PC-3 (cell line): ENCODE results near the gene CYP2C9.

Experiments used
- EZH2 ChIP-seq: fragments of 300-600 bp; sonication (generic); IDR thresholded peaks from one replicate; pipeline ENCODE4 v1.6.1; 2017; ENCODE audit warnings: antibody characterized with exemption, mild to moderate bottlenecking, low read length; ENCODE audit not compliant: unreplicated experiment
- EZH2phosphoT487 ChIP-seq: fragments of 300-600 bp; sonication (generic); IDR thresholded peaks from 2 replicates; pipeline ENCODE4 v1.6.1; 2018; ENCODE audit warnings: mild to moderate bottlenecking, antibody characterized with exemption, low read length, borderline replicate concordance
- TF ChIP-seq, protein P1 (sequence below): fragments of 300-600 bp; sonication (generic); conservative IDR thresholded peaks from 2 replicates; pipeline ENCODE4 v1.5.1; 2017; ENCODE audit warnings: antibody characterized with exemption, low read depth, mild to moderate bottlenecking, low read length

DNA sequence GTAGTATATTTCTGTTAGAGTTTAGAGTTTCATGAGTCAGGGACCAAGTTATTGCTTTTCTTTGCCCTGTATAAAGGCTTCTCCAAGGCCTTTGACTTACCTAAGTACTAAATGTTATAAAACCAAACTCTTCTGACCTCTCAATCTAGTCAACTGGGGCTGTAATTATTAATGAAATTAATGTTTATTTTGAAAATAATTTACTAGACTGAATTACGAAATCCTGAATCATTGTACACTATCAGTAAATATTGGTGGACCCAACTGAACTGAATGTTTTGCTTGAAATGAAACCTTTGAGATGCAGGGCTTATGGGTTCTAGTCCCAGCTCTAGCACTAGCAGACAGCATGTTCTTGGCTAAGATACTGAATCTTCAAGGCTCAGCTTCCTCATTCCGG is 1.7 kb upstream of the CYP2C9 start:
- TF ChIP-seq, protein P1, sequence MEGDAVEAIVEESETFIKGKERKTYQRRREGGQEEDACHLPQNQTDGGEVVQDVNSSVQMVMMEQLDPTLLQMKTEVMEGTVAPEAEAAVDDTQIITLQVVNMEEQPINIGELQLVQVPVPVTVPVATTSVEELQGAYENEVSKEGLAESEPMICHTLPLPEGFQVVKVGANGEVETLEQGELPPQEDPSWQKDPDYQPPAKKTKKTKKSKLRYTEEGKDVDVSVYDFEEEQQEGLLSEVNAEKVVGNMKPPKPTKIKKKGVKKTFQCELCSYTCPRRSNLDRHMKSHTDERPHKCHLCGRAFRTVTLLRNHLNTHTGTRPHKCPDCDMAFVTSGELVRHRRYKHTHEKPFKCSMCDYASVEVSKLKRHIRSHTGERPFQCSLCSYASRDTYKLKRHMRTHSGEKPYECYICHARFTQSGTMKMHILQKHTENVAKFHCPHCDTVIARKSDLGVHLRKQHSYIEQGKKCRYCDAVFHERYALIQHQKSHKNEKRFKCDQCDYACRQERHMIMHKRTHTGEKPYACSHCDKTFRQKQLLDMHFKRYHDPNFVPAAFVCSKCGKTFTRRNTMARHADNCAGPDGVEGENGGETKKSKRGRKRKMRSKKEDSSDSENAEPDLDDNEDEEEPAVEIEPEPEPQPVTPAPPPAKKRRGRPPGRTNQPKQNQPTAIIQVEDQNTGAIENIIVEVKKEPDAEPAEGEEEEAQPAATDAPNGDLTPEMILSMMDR = no peak
- TF ChIP-seq EZH2 = no peak
- TF ChIP-seq EZH2phosphoT487 = no peak
